GM23338 (cell line): ENCODE results near the gene CHRNA7. TPM values are rescaled to one million over a fixed set of nuclear protein-coding genes. Genes with fewer than 3 reads are reported as not detected.

Experiments
- ATAC-seq: fragments of 200-7000 bp; cut with Tn5 transposase; 3 replicates; pipeline ENCODE4 v1.9.1; 2020
- DNase-seq: peaks from one replicate; pipeline ENCODE4 v3.0.0-alpha.2; 2015; ENCODE audit warnings: low spot score
- H2AFZ ChIP-seq: fragments of 200-600 bp; sonication (generic); 2 replicates; pipeline ENCODE4 v1.8.0; 2016; ENCODE audit warnings: antibody characterized with exemption, mild to moderate bottlenecking, moderate library complexity
- H3F3A ChIP-seq: fragments of 200-600 bp; sonication (generic); replicated peaks from 2 replicates; pipeline ENCODE4 v1.8.0; 2017; ENCODE audit warnings: antibody characterized with exemption, mixed run types, low read depth
- H3K27ac ChIP-seq: fragments of 200-600 bp; sonication (generic); 2 replicates; pipeline ENCODE4 v1.6.1; 2016; ENCODE audit warnings: low read depth
- H3K27me3 ChIP-seq: fragments of 200-600 bp; sonication (generic); 2 replicates; pipeline ENCODE4 v1.8.0; 2016; ENCODE audit warnings: mild to moderate bottlenecking, mixed run types, moderate library complexity; ENCODE audit not compliant: insufficient read depth
- H3K36me3 ChIP-seq: fragments of 200-600 bp; sonication (generic); 2 replicates; pipeline ENCODE4 v1.8.0; 2016; ENCODE audit warnings: mild to moderate bottlenecking; ENCODE audit not compliant: insufficient read depth
- H3K4me1 ChIP-seq: fragments of 200-600 bp; sonication (generic); 2 replicates; pipeline ENCODE4 v1.8.0; 2016; ENCODE audit warnings: mild to moderate bottlenecking, moderate library complexity; ENCODE audit not compliant: insufficient read depth
- H3K4me2 ChIP-seq: fragments of 200-600 bp; sonication (generic); 2 replicates; pipeline ENCODE4 v1.7.1; 2017; ENCODE audit warnings: mixed run types
- H3K4me3 ChIP-seq: fragments of 200-600 bp; sonication (generic); 2 replicates; pipeline ENCODE4 v1.6.1; 2016; ENCODE audit warnings: mixed run types
- H3K79me2 ChIP-seq: fragments of 200-600 bp; sonication (generic); replicated peaks from 2 replicates; pipeline ENCODE4 v1.8.0; 2017; ENCODE audit warnings: mild to moderate bottlenecking; ENCODE audit not compliant: insufficient read depth
- H3K9me2 ChIP-seq: fragments of 200-600 bp; sonication (generic); 2 replicates; pipeline ENCODE4 v1.8.0; 2017; ENCODE audit not compliant: insufficient read depth
- H4K20me1 ChIP-seq: fragments of 200-600 bp; sonication (generic); replicated peaks from 2 replicates; pipeline ENCODE4 v1.8.0; 2017; ENCODE audit warnings: mild to moderate bottlenecking; ENCODE audit not compliant: insufficient read depth
- H3K27ac Mint-ChIP-seq: 2 replicates; pipeline ENCODE4 v1.8.0; 2020; ENCODE audit warnings: inconsistent platforms, mild to moderate bottlenecking, moderate library complexity, mixed read lengths
- H3K27me3 Mint-ChIP-seq: 3 replicates; pipeline ENCODE4 v1.8.0; 2022; ENCODE audit warnings: low read depth, mild to moderate bottlenecking, moderate library complexity, mixed read lengths, inconsistent platforms; ENCODE audit not compliant: insufficient read depth, poor library complexity
- H3K36me3 Mint-ChIP-seq: 3 replicates; pipeline ENCODE4 v1.8.0; 2021; ENCODE audit warnings: low read depth, mild to moderate bottlenecking, inconsistent platforms, moderate library complexity, mixed read lengths
- H3K4me1 Mint-ChIP-seq: 3 replicates; pipeline ENCODE4 v1.8.0; 2020; ENCODE audit warnings: mild to moderate bottlenecking, inconsistent platforms, mixed read lengths
- H3K4me3 Mint-ChIP-seq: 3 replicates; pipeline ENCODE4 v1.8.0; 2021; ENCODE audit warnings: moderate library complexity, mild to moderate bottlenecking, inconsistent platforms, mixed read lengths
- H3K9me3 Mint-ChIP-seq: 3 replicates; pipeline ENCODE4 v1.8.0; 2020; ENCODE audit warnings: moderate library complexity, mild to moderate bottlenecking, inconsistent platforms, mixed read lengths
- EZH2phosphoT487 ChIP-seq: fragments of 200-600 bp; sonication (generic); IDR thresholded peaks from one replicate; pipeline ENCODE4 v1.8.1; 2018; ENCODE audit warnings: antibody characterized with exemption; ENCODE audit not compliant: unreplicated experiment
- JUNB ChIP-seq: IDR thresholded peaks from one replicate; pipeline ENCODE4 v1.6.1; 2016; ENCODE audit warnings: antibody characterized with exemption; ENCODE audit not compliant: unreplicated experiment
- NANOG ChIP-seq: IDR thresholded peaks from 2 replicates; pipeline ENCODE4 v1.6.1; 2016; ENCODE audit warnings: antibody characterized with exemption, borderline replicate concordance
- POLR2AphosphoS5 ChIP-seq: IDR thresholded peaks from 2 replicates; pipeline ENCODE4 v1.6.1; 2016; ENCODE audit warnings: antibody characterized with exemption, low read depth
- STAT1 ChIP-seq: IDR thresholded peaks from one replicate; pipeline ENCODE4 v1.6.1; 2016; ENCODE audit warnings: antibody characterized with exemption; ENCODE audit not compliant: unreplicated experiment
- ZNF114 ChIP-seq: fragments of 250-450 bp; sonication (Bioruptor Pico); IDR thresholded peaks from 2 replicates; pipeline ENCODE4 v1.5.0; 2020; ENCODE audit warnings: mild to moderate bottlenecking, moderate library complexity
- ZNF462 ChIP-seq: fragments of 250-450 bp; sonication (Bioruptor Pico); IDR thresholded peaks from 2 replicates; pipeline ENCODE4 v1.5.0; 2020; ENCODE audit warnings: mild to moderate bottlenecking, moderate library complexity
- polyA plus RNA-seq: library from polyadenylated mRNA; unstranded; fragments of >200 nt; fragmentation: Nextera tagmentation; extraction: Ambion mirVana; gene quantifications from 2 replicates; pipeline ENCODE4 v1.2.1, GENCODE V29; 2016
- total RNA-seq: library from RNA; depleted of rRNA; stranded (reverse); fragments of >200 nt; shearing (Covaris generic); gene quantifications from 2 replicates; pipeline ENCODE4 v1.2.3, GENCODE V29; 2014
- TF ChIP-seq, protein P1 (sequence below): IDR thresholded peaks from 2 replicates; pipeline ENCODE4 v1.6.1; 2016; ENCODE audit warnings: antibody characterized with exemption
- TF ChIP-seq, protein P2 (sequence below): IDR thresholded peaks from one replicate; pipeline ENCODE4 v1.6.1; 2018; ENCODE audit warnings: antibody characterized with exemption; ENCODE audit not compliant: unreplicated experiment
- TF ChIP-seq, protein P3 (sequence below), 2 experiments: fragments of 200-600 bp in 1 of 2; sonication (generic) in 1 of 2; conservative IDR thresholded peaks; 2 replicates each; pipeline versions ENCODE4 v1.5.1 to v1.6.1; 2016 to 2017; ENCODE audit warnings: antibody characterized with exemption in 2 of 2, low read depth in 2 of 2, mild to moderate bottlenecking in 2 of 2, moderate library complexity in 1 of 2

The CHRNA7 gene
- total and polyA plus RNA-seq, 2 experiments from 2014 or later = 4.6 to 8.2 TPM

- Histone ChIP-seq H3K4me1 (no peaks in the 10 kb centered on the region), H3K27me3 (no peaks in the 10 kb centered on the region), H3K4me2 (no peak overlapping the region), H3K9me2 (peaks cover 10% of the 10 kb centered on the region), H3F3A (no peaks in the 10 kb centered on the region), H3K4me3 (no peak overlapping the region), H4K20me1 (no peaks in the 10 kb centered on the region), H2AFZ (no peak overlapping the region), H3K79me2 (no peaks in the 10 kb centered on the region), H3K36me3 (no peaks in the 10 kb centered on the region), H3K27ac (no peak overlapping the region)
- no peaks in the 10 kb centered on the region for H3K27me3 Mint-ChIP-seq
- no peak overlapping the region for H3K27ac Mint-ChIP-seq
- H3K9me3 Mint-ChIP-seq = no peaks in the 10 kb centered on the region; the same call in 2 of the 3 replicates
- ATAC-seq (no peak), DNase-seq (no peak)
- H3K4me1 Mint-ChIP-seq = no peaks in the 10 kb centered on the region
- TF ChIP-seq STAT1 = no peak
- TF ChIP-seq JUNB = no peak
- TF ChIP-seq POLR2AphosphoS5 = no peak
- TF ChIP-seq, protein P1, sequence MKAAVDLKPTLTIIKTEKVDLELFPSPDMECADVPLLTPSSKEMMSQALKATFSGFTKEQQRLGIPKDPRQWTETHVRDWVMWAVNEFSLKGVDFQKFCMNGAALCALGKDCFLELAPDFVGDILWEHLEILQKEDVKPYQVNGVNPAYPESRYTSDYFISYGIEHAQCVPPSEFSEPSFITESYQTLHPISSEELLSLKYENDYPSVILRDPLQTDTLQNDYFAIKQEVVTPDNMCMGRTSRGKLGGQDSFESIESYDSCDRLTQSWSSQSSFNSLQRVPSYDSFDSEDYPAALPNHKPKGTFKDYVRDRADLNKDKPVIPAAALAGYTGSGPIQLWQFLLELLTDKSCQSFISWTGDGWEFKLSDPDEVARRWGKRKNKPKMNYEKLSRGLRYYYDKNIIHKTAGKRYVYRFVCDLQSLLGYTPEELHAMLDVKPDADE = no peak
- no peak for TF ChIP-seq EZH2phosphoT487
- TF ChIP-seq ZNF114 (CRISPR knock-in tag) = no peak
- TF ChIP-seq ZNF462 (CRISPR knock-in tag) = no peak
- TF ChIP-seq, protein P2, sequence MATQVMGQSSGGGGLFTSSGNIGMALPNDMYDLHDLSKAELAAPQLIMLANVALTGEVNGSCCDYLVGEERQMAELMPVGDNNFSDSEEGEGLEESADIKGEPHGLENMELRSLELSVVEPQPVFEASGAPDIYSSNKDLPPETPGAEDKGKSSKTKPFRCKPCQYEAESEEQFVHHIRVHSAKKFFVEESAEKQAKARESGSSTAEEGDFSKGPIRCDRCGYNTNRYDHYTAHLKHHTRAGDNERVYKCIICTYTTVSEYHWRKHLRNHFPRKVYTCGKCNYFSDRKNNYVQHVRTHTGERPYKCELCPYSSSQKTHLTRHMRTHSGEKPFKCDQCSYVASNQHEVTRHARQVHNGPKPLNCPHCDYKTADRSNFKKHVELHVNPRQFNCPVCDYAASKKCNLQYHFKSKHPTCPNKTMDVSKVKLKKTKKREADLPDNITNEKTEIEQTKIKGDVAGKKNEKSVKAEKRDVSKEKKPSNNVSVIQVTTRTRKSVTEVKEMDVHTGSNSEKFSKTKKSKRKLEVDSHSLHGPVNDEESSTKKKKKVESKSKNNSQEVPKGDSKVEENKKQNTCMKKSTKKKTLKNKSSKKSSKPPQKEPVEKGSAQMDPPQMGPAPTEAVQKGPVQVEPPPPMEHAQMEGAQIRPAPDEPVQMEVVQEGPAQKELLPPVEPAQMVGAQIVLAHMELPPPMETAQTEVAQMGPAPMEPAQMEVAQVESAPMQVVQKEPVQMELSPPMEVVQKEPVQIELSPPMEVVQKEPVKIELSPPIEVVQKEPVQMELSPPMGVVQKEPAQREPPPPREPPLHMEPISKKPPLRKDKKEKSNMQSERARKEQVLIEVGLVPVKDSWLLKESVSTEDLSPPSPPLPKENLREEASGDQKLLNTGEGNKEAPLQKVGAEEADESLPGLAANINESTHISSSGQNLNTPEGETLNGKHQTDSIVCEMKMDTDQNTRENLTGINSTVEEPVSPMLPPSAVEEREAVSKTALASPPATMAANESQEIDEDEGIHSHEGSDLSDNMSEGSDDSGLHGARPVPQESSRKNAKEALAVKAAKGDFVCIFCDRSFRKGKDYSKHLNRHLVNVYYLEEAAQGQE = no peak
- TF ChIP-seq, protein P3, sequence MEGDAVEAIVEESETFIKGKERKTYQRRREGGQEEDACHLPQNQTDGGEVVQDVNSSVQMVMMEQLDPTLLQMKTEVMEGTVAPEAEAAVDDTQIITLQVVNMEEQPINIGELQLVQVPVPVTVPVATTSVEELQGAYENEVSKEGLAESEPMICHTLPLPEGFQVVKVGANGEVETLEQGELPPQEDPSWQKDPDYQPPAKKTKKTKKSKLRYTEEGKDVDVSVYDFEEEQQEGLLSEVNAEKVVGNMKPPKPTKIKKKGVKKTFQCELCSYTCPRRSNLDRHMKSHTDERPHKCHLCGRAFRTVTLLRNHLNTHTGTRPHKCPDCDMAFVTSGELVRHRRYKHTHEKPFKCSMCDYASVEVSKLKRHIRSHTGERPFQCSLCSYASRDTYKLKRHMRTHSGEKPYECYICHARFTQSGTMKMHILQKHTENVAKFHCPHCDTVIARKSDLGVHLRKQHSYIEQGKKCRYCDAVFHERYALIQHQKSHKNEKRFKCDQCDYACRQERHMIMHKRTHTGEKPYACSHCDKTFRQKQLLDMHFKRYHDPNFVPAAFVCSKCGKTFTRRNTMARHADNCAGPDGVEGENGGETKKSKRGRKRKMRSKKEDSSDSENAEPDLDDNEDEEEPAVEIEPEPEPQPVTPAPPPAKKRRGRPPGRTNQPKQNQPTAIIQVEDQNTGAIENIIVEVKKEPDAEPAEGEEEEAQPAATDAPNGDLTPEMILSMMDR (conservative IDR thresholded peaks at IDR 0.05; ENCODE audit: low read depth in 2 of 2) = no peak
- TF ChIP-seq NANOG = no peak
- no peak overlapping the region for H3K4me3 Mint-ChIP-seq
- H3K36me3 Mint-ChIP-seq = no peaks in the 10 kb centered on the region
Observed at GRCh38 chr15:32007355-32007960, 22.9 kb upstream of the CHRNA7 start.
